GM19397 (cell line): ENCODE results near the gene STS.

ENCODE experiments used
- ATAC-seq: cut with Tn5 transposase; IDR thresholded peaks from one replicate; pipeline ENCODE4 v1.9.1; 2021; ENCODE audit warnings: mild to moderate bottlenecking, moderate library complexity; ENCODE audit not compliant: unreplicated experiment

Gene STS, protein sequence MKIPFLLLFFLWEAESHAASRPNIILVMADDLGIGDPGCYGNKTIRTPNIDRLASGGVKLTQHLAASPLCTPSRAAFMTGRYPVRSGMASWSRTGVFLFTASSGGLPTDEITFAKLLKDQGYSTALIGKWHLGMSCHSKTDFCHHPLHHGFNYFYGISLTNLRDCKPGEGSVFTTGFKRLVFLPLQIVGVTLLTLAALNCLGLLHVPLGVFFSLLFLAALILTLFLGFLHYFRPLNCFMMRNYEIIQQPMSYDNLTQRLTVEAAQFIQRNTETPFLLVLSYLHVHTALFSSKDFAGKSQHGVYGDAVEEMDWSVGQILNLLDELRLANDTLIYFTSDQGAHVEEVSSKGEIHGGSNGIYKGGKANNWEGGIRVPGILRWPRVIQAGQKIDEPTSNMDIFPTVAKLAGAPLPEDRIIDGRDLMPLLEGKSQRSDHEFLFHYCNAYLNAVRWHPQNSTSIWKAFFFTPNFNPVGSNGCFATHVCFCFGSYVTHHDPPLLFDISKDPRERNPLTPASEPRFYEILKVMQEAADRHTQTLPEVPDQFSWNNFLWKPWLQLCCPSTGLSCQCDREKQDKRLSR

GRCh38 chrX:7147413-7147977 is at the start of gene STS:
STS (plus strand) TSS chrX:7147712; CDS start chrX:7253200, 105,488 bp downstream.
- ATAC-seq: peak; percentile 40

GRCh38 chrX:7100022-7100421 is 47.5 kb upstream of the STS start:
- ATAC-seq: no peak

- no peak for ATAC-seq
Measured at GRCh38 chrX:7102119-7102518, 45.4 kb upstream of the STS start.

- no peak for ATAC-seq
Measured at GRCh38 chrX:7106649-7107048, 40.9 kb upstream of the STS start.

GRCh38 chrX:7108030-7108429 is 39.5 kb upstream of the STS start:
- no peak for ATAC-seq

- no peak for ATAC-seq
Measured at GRCh38 chrX:7109049-7109531, 38.4 kb upstream of the STS start.

DNA sequence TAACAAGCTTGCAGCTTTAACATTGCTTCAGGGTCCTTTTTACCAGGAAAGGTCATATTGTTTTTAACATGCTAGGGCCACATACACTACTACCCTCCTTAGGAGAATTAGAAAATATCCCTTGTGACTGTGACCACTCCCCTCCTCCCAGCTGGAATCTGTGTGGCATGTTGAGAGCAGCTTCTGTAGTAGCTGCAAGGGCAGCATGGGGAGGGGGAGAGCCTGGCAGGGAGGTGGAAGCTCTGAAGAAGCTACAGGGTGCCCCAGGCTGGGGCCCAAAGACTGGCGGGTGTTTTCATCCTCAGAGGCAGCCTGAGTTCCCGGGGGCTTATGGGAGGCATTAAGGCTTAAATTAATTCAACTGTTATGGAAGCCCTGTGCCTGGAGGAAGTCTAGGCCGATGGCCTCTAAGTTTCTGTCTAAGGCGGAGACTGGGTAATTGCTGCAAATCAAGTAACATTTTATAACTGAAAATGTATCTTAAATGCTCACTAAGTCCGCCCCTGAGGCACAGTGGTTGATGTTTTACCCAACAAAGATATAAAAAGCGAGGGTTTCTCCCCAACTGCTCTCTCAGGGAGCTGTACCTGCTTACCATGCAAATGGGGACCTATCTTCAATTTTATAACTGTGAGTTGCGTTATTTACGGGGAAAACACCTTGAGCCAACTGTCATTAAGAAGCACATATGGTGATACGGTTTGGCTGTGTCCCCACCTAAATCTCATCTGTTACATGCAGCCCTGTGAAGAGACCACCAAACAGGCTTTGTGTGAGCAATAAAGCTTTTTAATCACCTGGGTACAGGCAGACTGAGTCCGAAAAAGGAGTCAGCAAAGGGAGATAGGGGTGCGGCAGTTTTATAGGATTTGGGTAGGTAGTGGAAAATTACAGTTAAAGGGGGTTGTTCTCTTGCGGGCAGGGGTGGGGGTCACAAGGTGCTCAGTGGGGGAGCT is 37.4 kb upstream of the STS start:
- ATAC-seq: peak; percentile 70

GRCh38 chrX:7110821-7111276 is 36.7 kb upstream of the STS start:
- peak; percentile 45 for ATAC-seq

- ATAC-seq: no peak
Measured at GRCh38 chrX:7111518-7111917, 36.0 kb upstream of the STS start.

GRCh38 chrX:7112071-7112470 is 35.4 kb upstream of the STS start:
- ATAC-seq: no peak

DNA sequence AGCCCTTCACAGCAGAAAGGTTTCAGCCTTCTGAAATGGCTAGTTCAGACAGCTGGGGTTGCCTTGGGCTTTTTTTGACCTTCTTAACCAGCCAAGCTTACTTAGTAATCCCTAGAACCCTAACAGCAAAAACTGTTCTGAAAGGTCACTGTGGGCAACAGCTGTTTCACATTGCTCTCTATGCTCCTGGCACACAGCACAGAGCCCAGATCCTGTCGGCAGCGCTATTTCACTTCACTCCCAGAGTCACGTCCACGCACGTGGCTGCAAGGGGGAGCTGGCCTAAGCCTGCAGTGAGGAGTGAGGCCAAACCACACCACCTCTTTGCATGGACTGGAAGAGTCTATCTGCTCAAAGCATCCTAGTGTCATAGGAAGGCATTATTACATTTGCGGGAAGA is 32.0 kb upstream of the STS start:
- peak; percentile 59 for ATAC-seq

- no peak for ATAC-seq
Measured at GRCh38 chrX:7116081-7116480, 31.4 kb upstream of the STS start.

GRCh38 chrX:7117587-7117986 is 29.9 kb upstream of the STS start:
- ATAC-seq: no peak

DNA sequence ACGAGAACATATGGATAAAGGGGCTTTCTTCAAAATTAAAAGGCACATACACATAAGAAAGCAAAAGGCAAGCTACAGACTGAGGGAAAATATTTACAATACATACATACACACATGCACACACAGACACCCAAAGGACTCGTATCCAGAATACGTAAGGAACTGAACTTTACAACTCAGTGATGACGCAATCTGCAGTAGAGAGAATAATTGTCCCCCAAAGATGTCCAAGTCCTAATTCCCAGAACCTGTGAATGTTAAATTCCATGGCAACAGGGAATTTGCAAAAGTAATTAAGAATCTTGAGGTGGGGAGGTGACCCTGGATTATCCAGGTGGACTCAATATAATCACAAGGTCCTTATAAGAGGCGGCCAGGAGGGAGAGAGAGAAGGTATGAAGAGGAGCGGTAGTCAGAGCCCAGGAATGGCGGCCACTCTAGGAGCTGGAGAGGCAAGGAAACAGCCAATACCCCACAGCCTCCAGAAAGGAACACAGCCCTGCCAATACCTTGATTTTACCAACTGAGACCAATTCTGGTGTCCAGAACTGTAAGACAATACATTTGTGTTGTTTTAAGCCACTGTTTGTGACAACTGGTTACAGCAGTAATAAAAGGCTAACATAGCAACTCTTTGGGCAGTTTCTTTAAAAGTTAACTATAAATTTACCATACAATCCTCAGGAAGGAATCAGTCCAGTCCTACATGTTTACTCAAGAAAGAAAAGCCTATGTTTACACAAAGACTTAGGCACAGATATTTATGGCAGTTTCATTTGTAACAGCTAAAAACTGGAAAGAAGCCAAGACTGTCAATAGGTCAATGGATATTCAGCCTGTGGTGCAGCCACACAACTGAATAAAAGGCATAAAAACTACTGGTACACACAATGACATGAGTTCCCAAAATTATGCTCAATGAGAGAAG is 27.3 kb upstream of the STS start:
- no peak for ATAC-seq

GRCh38 chrX:7120878-7121219 is 26.7 kb upstream of the STS start:
- no peak for ATAC-seq

- no peak for ATAC-seq
Measured at GRCh38 chrX:7127056-7127455, 20.5 kb upstream of the STS start.

- no peak for ATAC-seq
Measured at GRCh38 chrX:7131621-7132020, 15.9 kb upstream of the STS start.

DNA sequence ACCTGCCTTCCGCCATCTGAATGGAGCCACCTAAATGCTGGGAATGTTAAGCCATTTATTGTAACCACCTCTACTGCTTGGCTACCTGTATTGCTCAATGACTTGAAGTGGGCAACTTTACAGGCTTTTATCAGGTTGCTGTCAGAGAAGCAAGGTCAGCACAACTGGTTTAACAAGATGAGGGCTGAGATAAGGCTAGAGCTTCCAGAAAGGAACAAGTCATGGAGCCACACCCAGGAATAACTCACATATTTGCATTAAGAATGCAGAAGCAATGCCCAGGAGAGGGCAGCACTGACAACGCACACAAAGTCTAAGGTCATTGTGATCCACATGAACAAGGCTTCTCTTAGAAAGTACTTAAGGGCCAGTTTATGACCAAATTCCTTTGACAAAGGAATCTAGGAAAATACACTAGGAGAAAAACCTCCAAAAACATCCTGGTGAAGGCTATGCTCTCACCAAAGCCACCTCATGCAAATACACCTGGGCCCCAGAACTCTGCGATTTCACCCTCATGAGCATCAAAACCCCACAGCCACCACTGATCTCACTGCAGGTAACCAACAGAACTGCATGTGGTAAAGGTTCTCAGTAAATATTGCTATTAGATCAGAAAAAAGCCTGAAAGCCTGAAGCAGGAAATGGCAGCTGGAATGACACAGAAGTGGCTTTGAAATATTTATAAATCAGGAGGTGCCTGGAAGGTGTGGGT is 15.0 kb upstream of the STS start:
- no peak for ATAC-seq

GRCh38 chrX:7133050-7133440 is 14.5 kb upstream of the STS start:
- no peak for ATAC-seq
